SIG-M5 treated with dmso at 0.1 percent for 504 hours (cell line): ENCODE measurements around the gene SPON1.
"Not testable (repeated sequence)": the region's sequence is repeated elsewhere in the genome, so short reads cannot be mapped to it uniquely, and the experiment has no call there.

Experiments used
- DNase-seq: peaks from one replicate; lab custom pipeline; 2025; ENCODE audit not compliant: unreplicated experiment; lab: John Stamatoyannopoulos, UW

SPON1 gene

GRCh38 chr11:13974631-13975030 is 12.1 kb downstream of the SPON1 start:
- DNase-seq = no peak

- no peak for DNase-seq
These were observed 20.7 kb downstream of the SPON1 start for GRCh38 chr11:13983081-13983751.

GRCh38 chr11:13984616-13985450 is 22.3 kb downstream of the SPON1 start:
- DNase-seq = no peak

GRCh38 chr11:13986695-13987094 is 24.2 kb downstream of the SPON1 start:
- DNase-seq = not testable (repeated sequence)

GRCh38 chr11:13992158-13992856 is 29.8 kb downstream of the SPON1 start:
- not testable (repeated sequence) for DNase-seq

- no peak for DNase-seq
These were observed 30.7 kb downstream of the SPON1 start for GRCh38 chr11:13993096-13993765.

- DNase-seq = no peak
These were observed 35.4 kb downstream of the SPON1 start for GRCh38 chr11:13997881-13998280.

- DNase-seq = no peak
These were observed 37.2 kb downstream of the SPON1 start for GRCh38 chr11:13999704-14000103.

- DNase-seq = no peak
These were observed 39.1 kb downstream of the SPON1 start for GRCh38 chr11:14001597-14001996.

GRCh38 chr11:14007566-14007965 is 45.0 kb downstream of the SPON1 start:
- no peak for DNase-seq

GRCh38 chr11:14010665-14011064 is 48.1 kb downstream of the SPON1 start:
- DNase-seq = no peak

GRCh38 chr11:14012846-14013245 is 50.3 kb downstream of the SPON1 start:
- DNase-seq = no peak

- no peak for DNase-seq
These were observed 53.2 kb downstream of the SPON1 start for GRCh38 chr11:14015711-14016110.

GRCh38 chr11:14018441-14018840 is 55.9 kb downstream of the SPON1 start:
- DNase-seq = no peak

- no peak for DNase-seq
These were observed 59.2 kb downstream of the SPON1 start for GRCh38 chr11:14021738-14022137.

GRCh38 chr11:14022251-14022650 is 59.7 kb downstream of the SPON1 start:
- no peak for DNase-seq

GRCh38 chr11:14022821-14023220 is 60.3 kb downstream of the SPON1 start:
- no peak for DNase-seq

GRCh38 chr11:14026961-14027360 is 64.4 kb downstream of the SPON1 start:
- no peak for DNase-seq

- no peak for DNase-seq
These were observed 65.0 kb downstream of the SPON1 start for GRCh38 chr11:14027525-14027924.

GRCh38 chr11:14029440-14029839 is 66.9 kb downstream of the SPON1 start:
- no peak for DNase-seq
